Measurements from ENCODE around the gene ARHGEF37. TPM values are rescaled to one million over a fixed set of nuclear protein-coding genes. Genes with fewer than 3 reads are reported as not detected.
A peak's percentile ranks its signal among the peaks of the same experiment; 100 is the strongest.

Gene ARHGEF37
- total RNA-seq, 1 experiment from 2014 or later = 16.1 TPM

- no peak for TF ChIP-seq CTCF (IDR thresholded peaks at IDR 0.05; ENCODE audit: unreplicated experiment)
- peak; percentile 52 for DNase-seq
- Mint-ChIP-seq H3K9me3 (ENCODE audit: low read depth, unreplicated experiment) (peaks cover 6% of the 10 kb centered on the region), H3K4me3 (ENCODE audit: low read depth, unreplicated experiment) (no peak overlapping the region), H3K4me1 (ENCODE audit: low read depth, unreplicated experiment) (peaks cover 29% of the 10 kb centered on the region), H3K36me3 (ENCODE audit: insufficient read depth, unreplicated experiment) (peaks cover 4% of the 10 kb centered on the region), H3K27me3 (ENCODE audit: unreplicated experiment) (no peaks in the 10 kb centered on the region), H3K27ac (ENCODE audit: unreplicated experiment) (no peak overlapping the region)
- BruUV-seq (replicated peaks) = no TSS peak
- CTCF ChIA-PET = interaction anchor here (0.7 kb wide), 1 partner anchor 665 kb away, joined by 4 read pairs; no protein-coding TSS in a partner anchor
- intact Hi-C loops (cut with micrococcal nuclease; ENCODE audit: unreplicated experiment) = no loop called here
Measured at GRCh38 chr5:149671544-149671943, 90.2 kb downstream of the ARHGEF37 start.

GRCh38 chr5:149672701-149673476, 91.6 kb downstream of the ARHGEF37 start:
- Mint-ChIP-seq H3K4me1 (ENCODE audit: low read depth, unreplicated experiment) (peaks cover 29% of the 10 kb centered on the region), H3K9me3 (ENCODE audit: low read depth, unreplicated experiment) (peaks cover 4% of the 10 kb centered on the region), H3K27ac (ENCODE audit: unreplicated experiment) (no peak overlapping the region), H3K36me3 (ENCODE audit: insufficient read depth, unreplicated experiment) (peaks cover 4% of the 10 kb centered on the region), H3K27me3 (ENCODE audit: unreplicated experiment) (no peaks in the 10 kb centered on the region), H3K4me3 (ENCODE audit: low read depth, unreplicated experiment) (no peak overlapping the region)
- CTCF ChIA-PET = interaction anchor here (0.6 to 0.7 kb wide), 2 partner anchors 196 to 254 kb away, joined by 3 read pairs; no protein-coding TSS in a partner anchor
- no peak for TF ChIP-seq CTCF (IDR thresholded peaks at IDR 0.05; ENCODE audit: unreplicated experiment)
- no peak for DNase-seq
- no TSS peak for BruUV-seq (replicated peaks)
- intact Hi-C loops (cut with micrococcal nuclease; ENCODE audit: unreplicated experiment) = no loop called here

- peaks cover 4% of the 10 kb centered on the region for H3K36me3 Mint-ChIP-seq (ENCODE audit: insufficient read depth, unreplicated experiment)
- no peak overlapping the region for H3K4me3 Mint-ChIP-seq (ENCODE audit: low read depth, unreplicated experiment)
- CTCF ChIA-PET = no interaction called here
- peaks cover under 1% of the 10 kb centered on the region for H3K27me3 Mint-ChIP-seq (ENCODE audit: unreplicated experiment)
- TF ChIP-seq CTCF (IDR thresholded peaks at IDR 0.05; ENCODE audit: unreplicated experiment) = no peak
- H3K4me1 Mint-ChIP-seq (ENCODE audit: low read depth, unreplicated experiment) = peaks cover 29% of the 10 kb centered on the region
- intact Hi-C loops (cut with micrococcal nuclease; ENCODE audit: unreplicated experiment) = no loop called here
- no peak for DNase-seq
- H3K27ac Mint-ChIP-seq (ENCODE audit: unreplicated experiment) = no peak overlapping the region
- BruUV-seq (replicated peaks) = no TSS peak
- H3K9me3 Mint-ChIP-seq (ENCODE audit: low read depth, unreplicated experiment) = no peaks in the 10 kb centered on the region
Measured at GRCh38 chr5:149674686-149675085, 93.4 kb downstream of the ARHGEF37 start.

GRCh38 chr5:149675610-149676201, 94.4 kb downstream of the ARHGEF37 start:
- Mint-ChIP-seq H3K27me3 (ENCODE audit: unreplicated experiment) (peaks cover 11% of the 10 kb centered on the region), H3K36me3 (ENCODE audit: insufficient read depth, unreplicated experiment) (peaks cover 4% of the 10 kb centered on the region), H3K4me1 (ENCODE audit: low read depth, unreplicated experiment) (peaks cover 29% of the 10 kb centered on the region), H3K27ac (ENCODE audit: unreplicated experiment) (peak overlapping the region; percentile 51), H3K4me3 (ENCODE audit: low read depth, unreplicated experiment) (peak overlapping the region; percentile 28), H3K9me3 (ENCODE audit: low read depth, unreplicated experiment) (no peaks in the 10 kb centered on the region)
- no TSS peak for BruUV-seq (replicated peaks)
- intact Hi-C loops (cut with micrococcal nuclease; ENCODE audit: unreplicated experiment) = no loop called here
- DNase-seq = peak; percentile 77
- no peak for TF ChIP-seq CTCF (IDR thresholded peaks at IDR 0.05; ENCODE audit: unreplicated experiment)
- CTCF ChIA-PET = interaction anchor here (0.8 to 1.3 kb wide), 5 partner anchors 9 to 56 kb away, joined by 3 to 7 read pairs (median 3); partner anchors contain the start of gene PPARGC1B

All from Calu3 (cell line).